GM18505 (cell line): Measurements from ENCODE around the gene CAV3.

Experiments used
- ATAC-seq: cut with Tn5 transposase; IDR thresholded peaks from one replicate; pipeline ENCODE4 v1.9.1; 2021; ENCODE audit not compliant: unreplicated experiment
- POLR2A ChIP-seq: IDR thresholded peaks from 4 replicates; pipeline ENCODE4 v1.6.1; 2011; ENCODE audit warnings: borderline replicate concordance; ENCODE audit not compliant: insufficient read depth, insufficient read length; ENCODE audit errors: extremely low read depth

CAV3 gene

GRCh38 chr3:8724108-8724752 is 9.4 kb upstream of the CAV3 start:
- ATAC-seq = no peak
- no peak for TF ChIP-seq POLR2A

DNA sequence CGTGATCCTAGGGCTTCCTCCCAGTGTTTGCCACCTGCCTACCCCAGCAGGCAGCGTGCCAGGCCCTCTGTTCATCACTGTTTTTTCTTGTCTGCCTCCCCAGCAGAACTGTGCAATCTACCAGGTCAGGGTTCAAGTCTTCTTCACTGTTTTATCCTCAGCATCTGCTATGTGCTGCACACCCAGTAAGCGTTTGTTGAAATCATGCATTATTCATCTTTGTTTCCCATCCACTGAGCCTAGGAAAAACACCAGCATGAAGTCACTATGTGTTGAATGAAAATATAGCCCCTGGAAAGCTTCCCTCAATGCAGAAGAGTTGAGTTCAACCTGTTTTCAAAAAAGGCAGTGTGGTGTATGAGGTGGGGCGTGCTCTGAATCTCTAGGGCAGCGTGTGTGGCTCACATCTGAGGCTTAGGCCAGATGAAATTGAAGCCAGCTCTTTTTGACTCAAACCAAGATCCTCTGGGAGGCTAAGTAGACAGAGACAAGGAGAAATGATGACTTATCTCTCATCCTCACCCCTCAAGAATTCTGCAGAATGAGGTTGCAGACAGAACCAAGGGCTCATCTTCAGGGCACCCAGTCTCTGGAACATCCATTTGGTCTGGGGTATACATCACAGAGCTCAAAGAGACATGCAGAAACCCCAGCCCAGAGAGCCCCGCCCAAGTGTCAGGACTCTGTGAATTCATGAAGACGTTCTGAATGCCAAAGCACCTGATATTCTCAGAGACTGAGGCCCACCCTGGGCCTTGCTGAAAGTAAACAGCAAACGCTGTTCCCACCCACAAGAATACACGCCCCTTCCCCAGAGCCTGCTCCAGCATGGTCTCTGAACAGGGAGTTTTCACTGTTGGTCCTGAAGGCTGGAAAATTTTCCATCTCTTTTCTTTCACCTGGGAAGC is 5.7 kb upstream of the CAV3 start:
- ATAC-seq = no peak
- no peak for TF ChIP-seq POLR2A

GRCh38 chr3:8729479-8729878 is 4.1 kb upstream of the CAV3 start:
- no peak for ATAC-seq
- no peak for TF ChIP-seq POLR2A

GRCh38 chr3:8730656-8731055 is 2.9 kb upstream of the CAV3 start:
- TF ChIP-seq POLR2A = no peak

GRCh38 chr3:8732413-8732812 is 1.2 kb upstream of the CAV3 start:
- no peak for ATAC-seq
- TF ChIP-seq POLR2A = no peak

More at GRCh38 chr3:8730656-8731055, 2.9 kb upstream of the CAV3 start:
- no peak for ATAC-seq

- no peak for TF ChIP-seq POLR2A
- no peak for ATAC-seq
These were observed 706 bp downstream of the CAV3 start for GRCh38 chr3:8734137-8734878.

DNA sequence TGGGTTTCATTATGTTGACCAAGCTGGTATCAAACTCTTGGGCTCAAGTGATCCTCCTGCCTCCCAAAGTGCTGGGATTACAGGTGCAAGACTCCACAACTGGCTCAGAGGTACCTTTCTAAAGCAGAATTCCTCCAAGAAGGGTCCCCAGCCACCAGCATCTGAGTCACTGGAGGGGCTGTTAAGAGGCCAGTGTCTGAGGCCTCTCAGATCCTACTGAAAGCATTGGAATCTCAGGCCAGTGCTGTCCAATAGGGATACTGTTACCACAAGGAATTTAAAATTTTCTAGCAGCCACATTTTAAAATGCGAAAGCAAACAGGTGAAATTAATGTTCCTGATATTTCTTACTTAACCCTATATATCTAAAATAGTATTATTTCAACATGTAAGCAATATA is 1.3 kb downstream of the CAV3 start:
- TF ChIP-seq POLR2A = no peak

GRCh38 chr3:8736436-8736835 is 2.8 kb downstream of the CAV3 start:
- no peak for ATAC-seq
- no peak for TF ChIP-seq POLR2A

More for the DNA sequence above, 1.3 kb downstream of the CAV3 start:
- no peak for ATAC-seq

- no peak for ATAC-seq
- TF ChIP-seq POLR2A = no peak
These were observed 3.7 kb downstream of the CAV3 start for GRCh38 chr3:8737301-8737700.

- no peak for ATAC-seq
- TF ChIP-seq POLR2A = no peak
These were observed 4.2 kb downstream of the CAV3 start for GRCh38 chr3:8737823-8738222.

DNA sequence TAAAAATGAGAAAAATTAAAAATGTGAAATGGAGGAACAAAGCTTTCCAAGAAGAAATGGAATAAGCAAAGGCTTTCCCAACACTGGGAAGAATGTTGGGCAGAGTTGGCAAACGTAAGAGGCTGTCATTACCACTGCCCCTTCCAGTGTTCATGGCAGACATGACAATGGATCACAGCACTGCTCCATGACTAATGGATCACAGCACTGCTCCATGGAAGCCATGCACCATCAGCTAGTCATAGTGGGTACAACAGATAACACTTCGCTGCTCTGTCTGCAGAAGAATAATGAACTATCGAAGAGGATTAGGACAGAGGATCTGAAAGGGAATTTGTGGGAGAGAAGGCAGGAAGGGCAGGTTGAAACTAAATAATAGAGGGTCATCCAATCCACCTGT is 5.0 kb downstream of the CAV3 start:
- no peak for ATAC-seq
- TF ChIP-seq POLR2A = no peak

- ATAC-seq = no peak
These were observed 6.3 kb downstream of the CAV3 start for GRCh38 chr3:8739757-8740504.

More at GRCh38 chr3:8739757-8740504, 6.3 kb downstream of the CAV3 start:
- TF ChIP-seq POLR2A = no peak
